Prostate gland (tissue), 2 donors: Measurements from ENCODE around the gene CDK11B.
"Not testable (repeated sequence)": the region's sequence is repeated elsewhere in the genome, so short reads cannot be mapped to it uniquely, and the experiment has no call there.

ENCODE experiments used
- CTCF ChIP-seq, 4 experiments: fragments of 200-600 bp in 2 of 4; fragments of 450-650 bp in 2 of 4; sonication (generic) in 2 of 4; IDR thresholded peaks; 1 replicate in 3 of 4; 2 replicates in 1 of 4; pipeline ENCODE4 v1.5.1; 2016 to 2019; ENCODE audit warnings: antibody characterized with exemption in 4 of 4, mild to moderate bottlenecking in 2 of 4, moderate library complexity in 2 of 4
- POLR2A ChIP-seq: fragments of 450-650 bp; IDR thresholded peaks from one replicate; pipeline ENCODE4 v1.6.1; 2016; ENCODE audit warnings: antibody characterized with exemption, mild to moderate bottlenecking

GRCh38 chr1:1699061-1699460 lies 40.3 kb upstream of the CDK11B start:
- not testable (repeated sequence) for TF ChIP-seq CTCF (IDR thresholded peaks at IDR 0.05); POLR2A
